ENCODE results near the gene MS4A18. TPM values are rescaled to one million over a fixed set of nuclear protein-coding genes. Genes with fewer than 3 reads are reported as not detected.

MS4A18 gene
- total RNA-seq, 1 donor: not detected

- TF ChIP-seq CTCF (IDR thresholded peaks at IDR 0.05; ENCODE audit: extremely low read depth, low read depth, low read length): no peak
Measured at GRCh38 chr11:60780774-60781173, 56.3 kb downstream of the MS4A18 start.

GRCh38 chr11:60781286-60781980 lies 56.9 kb downstream of the MS4A18 start:
- DNase-seq (ENCODE audit: insufficient read length, low spot score, missing footprints): no peak
- H3K4me3 ChIP-seq (ENCODE audit: insufficient read depth, low read length): no peak overlapping the region
- TF ChIP-seq CTCF (IDR thresholded peaks at IDR 0.05; ENCODE audit: extremely low read depth, low read depth, low read length): no peak
- H3K9me3 ChIP-seq (ENCODE audit: low read depth, low read length): no peaks in the 10 kb centered on the region
- H4K20me1 ChIP-seq (ENCODE audit: insufficient read depth, low read length): no peaks in the 10 kb centered on the region
- no peaks in the 10 kb centered on the region for H3K36me3 ChIP-seq (ENCODE audit: insufficient read depth, low read length)
- H3K4me2 ChIP-seq (ENCODE audit: insufficient read depth, low read length): no peak overlapping the region
- H2AFZ ChIP-seq (ENCODE audit: low read length): no peak overlapping the region
- no peaks in the 10 kb centered on the region for H3K79me2 ChIP-seq (ENCODE audit: insufficient read depth, low read length)
- peaks cover 16% of the 10 kb centered on the region for H3K4me1 ChIP-seq (ENCODE audit: insufficient read depth, low read length)
- no peak overlapping the region for H3K27ac ChIP-seq (ENCODE audit: low read depth, low read length)
- peaks cover 23% of the 10 kb centered on the region for H3K27me3 ChIP-seq (ENCODE audit: insufficient read depth, low read length)

More at GRCh38 chr11:60780774-60781173, 56.3 kb downstream of the MS4A18 start:
- Histone ChIP-seq H3K79me2 (ENCODE audit: insufficient read depth, low read length) (no peaks in the 10 kb centered on the region), H3K27ac (ENCODE audit: low read depth, low read length) (no peak overlapping the region), H3K36me3 (ENCODE audit: insufficient read depth, low read length) (no peaks in the 10 kb centered on the region), H3K9me3 (ENCODE audit: low read depth, low read length) (no peaks in the 10 kb centered on the region), H3K4me3 (ENCODE audit: insufficient read depth, low read length) (no peak overlapping the region), H4K20me1 (ENCODE audit: insufficient read depth, low read length) (no peaks in the 10 kb centered on the region), H3K4me2 (ENCODE audit: insufficient read depth, low read length) (no peak overlapping the region), H2AFZ (ENCODE audit: low read length) (no peak overlapping the region), H3K27me3 (ENCODE audit: insufficient read depth, low read length) (peaks cover 23% of the 10 kb centered on the region), H3K4me1 (ENCODE audit: insufficient read depth, low read length) (peaks cover 13% of the 10 kb centered on the region)
- DNase-seq (ENCODE audit: insufficient read length, low spot score, missing footprints): no peak

- Histone ChIP-seq H3K79me2 (ENCODE audit: insufficient read depth, low read length) (no peaks in the 10 kb centered on the region), H2AFZ (ENCODE audit: low read length) (no peak overlapping the region), H3K27me3 (ENCODE audit: insufficient read depth, low read length) (peaks cover 23% of the 10 kb centered on the region), H3K36me3 (ENCODE audit: insufficient read depth, low read length) (no peaks in the 10 kb centered on the region), H3K9me3 (ENCODE audit: low read depth, low read length) (no peaks in the 10 kb centered on the region), H3K4me3 (ENCODE audit: insufficient read depth, low read length) (no peak overlapping the region), H3K4me1 (ENCODE audit: insufficient read depth, low read length) (peaks cover 19% of the 10 kb centered on the region), H3K27ac (ENCODE audit: low read depth, low read length) (no peak overlapping the region), H3K4me2 (ENCODE audit: insufficient read depth, low read length) (no peak overlapping the region), H4K20me1 (ENCODE audit: insufficient read depth, low read length) (no peaks in the 10 kb centered on the region)
- no peak for DNase-seq (ENCODE audit: insufficient read length, low spot score, missing footprints)
- TF ChIP-seq CTCF (IDR thresholded peaks at IDR 0.05; ENCODE audit: extremely low read depth, low read depth, low read length): no peak
Measured at GRCh38 chr11:60781981-60782316, 57.4 kb downstream of the MS4A18 start.

GRCh38 chr11:60782393-60783140 lies 58.0 kb downstream of the MS4A18 start:
- H3K79me2 ChIP-seq (ENCODE audit: insufficient read depth, low read length): no peaks in the 10 kb centered on the region
- H3K36me3 ChIP-seq (ENCODE audit: insufficient read depth, low read length): no peaks in the 10 kb centered on the region
- peaks cover 18% of the 10 kb centered on the region for H3K4me1 ChIP-seq (ENCODE audit: insufficient read depth, low read length)
- no peaks in the 10 kb centered on the region for H3K9me3 ChIP-seq (ENCODE audit: low read depth, low read length)
- H4K20me1 ChIP-seq (ENCODE audit: insufficient read depth, low read length): no peaks in the 10 kb centered on the region
- no peak for TF ChIP-seq CTCF (IDR thresholded peaks at IDR 0.05; ENCODE audit: extremely low read depth, low read depth, low read length)
- H3K27me3 ChIP-seq (ENCODE audit: insufficient read depth, low read length): peaks cover 23% of the 10 kb centered on the region
- H2AFZ ChIP-seq (ENCODE audit: low read length): no peak overlapping the region
- H3K4me2 ChIP-seq (ENCODE audit: insufficient read depth, low read length): no peak overlapping the region
- H3K4me3 ChIP-seq (ENCODE audit: insufficient read depth, low read length): no peak overlapping the region
- no peak overlapping the region for H3K27ac ChIP-seq (ENCODE audit: low read depth, low read length)
- DNase-seq (ENCODE audit: insufficient read length, low spot score, missing footprints): no peak
